Measurements from ENCODE around the gene CCDC183.
"Not testable (repeated sequence)": the region's sequence is repeated elsewhere in the genome, so short reads cannot be mapped to it uniquely, and the experiment has no call there.

DNA sequence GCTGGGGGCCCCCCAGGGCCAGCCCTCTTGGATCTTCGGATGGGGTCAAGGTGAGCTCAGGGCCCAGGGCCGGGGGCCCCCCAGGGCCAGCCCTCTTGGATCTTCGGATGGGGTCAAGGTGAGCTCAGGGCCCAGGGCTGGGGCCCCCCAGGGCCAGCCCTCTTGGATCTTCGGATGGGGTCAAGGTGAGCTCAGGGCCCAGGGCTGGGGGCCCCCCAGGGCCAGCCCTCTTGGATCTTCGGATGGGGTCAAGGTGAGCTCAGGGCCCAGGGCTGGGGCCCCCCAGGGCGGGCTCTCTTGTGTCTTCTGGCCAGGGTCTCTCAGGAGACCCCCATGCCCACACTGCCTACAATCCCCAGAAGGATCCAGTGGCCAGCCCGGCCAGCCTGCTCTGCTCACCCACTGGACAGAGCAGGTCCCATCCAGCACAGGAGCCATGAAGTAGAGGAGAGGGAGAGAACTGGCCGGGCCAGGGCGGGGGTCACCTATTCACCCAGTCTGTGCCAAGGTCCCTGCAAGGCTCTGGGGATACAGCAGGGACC is 6.9 kb downstream of the CCDC183 start:
- TF ChIP-seq, protein P1, sequence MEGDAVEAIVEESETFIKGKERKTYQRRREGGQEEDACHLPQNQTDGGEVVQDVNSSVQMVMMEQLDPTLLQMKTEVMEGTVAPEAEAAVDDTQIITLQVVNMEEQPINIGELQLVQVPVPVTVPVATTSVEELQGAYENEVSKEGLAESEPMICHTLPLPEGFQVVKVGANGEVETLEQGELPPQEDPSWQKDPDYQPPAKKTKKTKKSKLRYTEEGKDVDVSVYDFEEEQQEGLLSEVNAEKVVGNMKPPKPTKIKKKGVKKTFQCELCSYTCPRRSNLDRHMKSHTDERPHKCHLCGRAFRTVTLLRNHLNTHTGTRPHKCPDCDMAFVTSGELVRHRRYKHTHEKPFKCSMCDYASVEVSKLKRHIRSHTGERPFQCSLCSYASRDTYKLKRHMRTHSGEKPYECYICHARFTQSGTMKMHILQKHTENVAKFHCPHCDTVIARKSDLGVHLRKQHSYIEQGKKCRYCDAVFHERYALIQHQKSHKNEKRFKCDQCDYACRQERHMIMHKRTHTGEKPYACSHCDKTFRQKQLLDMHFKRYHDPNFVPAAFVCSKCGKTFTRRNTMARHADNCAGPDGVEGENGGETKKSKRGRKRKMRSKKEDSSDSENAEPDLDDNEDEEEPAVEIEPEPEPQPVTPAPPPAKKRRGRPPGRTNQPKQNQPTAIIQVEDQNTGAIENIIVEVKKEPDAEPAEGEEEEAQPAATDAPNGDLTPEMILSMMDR (IDR thresholded peaks at IDR 0.05) = not testable (repeated sequence)
- not testable (repeated sequence) for TF ChIP-seq POLR2A (IDR thresholded peaks at IDR 0.05)
